B cell (primary cell): ENCODE results near the gene SIM1.

Experiments
- CTCF ChIP-seq: fragments of 200-600 bp; IDR thresholded peaks from one replicate; pipeline ENCODE4 v1.8.0; 2022; ENCODE audit warnings: antibody characterized with exemption, mild to moderate bottlenecking
- EZH2 ChIP-seq: IDR thresholded peaks from 2 replicates; pipeline ENCODE4 v1.6.1; 2012; ENCODE audit warnings: borderline replicate concordance, low read depth, mild to moderate bottlenecking, moderate library complexity, low read length; ENCODE audit not compliant: insufficient read depth, poor library complexity, severe bottlenecking

GRCh38 chr6:100490065-100490464, 25.3 kb upstream of the SIM1 start:
- TF ChIP-seq CTCF: no peak
- TF ChIP-seq EZH2: no peak
